BLaER1 (cell line): ENCODE results near the gene TDRD6.
"Not testable (repeated sequence)": the region's sequence is repeated elsewhere in the genome, so short reads cannot be mapped to it uniquely, and the experiment has no call there.

ENCODE experiments used
- H3K27ac ChIP-seq: shearing (Covaris generic); formaldehyde crosslinking; 2 replicates; pipeline ENCODE4 v1.8.1; 2022
- H3K27me3 ChIP-seq: shearing (Covaris generic); formaldehyde crosslinking; 2 replicates; pipeline ENCODE4 v1.8.1; 2022
- H3K36me3 ChIP-seq: shearing (Covaris generic); formaldehyde crosslinking; 2 replicates; pipeline ENCODE4 v1.8.1; 2022
- H3K4me1 ChIP-seq: shearing (Covaris generic); formaldehyde crosslinking; 2 replicates; pipeline ENCODE4 v1.8.1; 2022
- H3K4me2 ChIP-seq: shearing (Covaris generic); formaldehyde crosslinking; 2 replicates; pipeline ENCODE4 v1.8.1; 2022
- H3K4me3 ChIP-seq: shearing (Covaris generic); formaldehyde crosslinking; 2 replicates; pipeline ENCODE4 v1.8.1; 2022
- H3K9ac ChIP-seq: shearing (Covaris generic); formaldehyde crosslinking; 2 replicates; pipeline ENCODE4 v1.8.1; 2022
- H3K9me3 ChIP-seq: shearing (Covaris generic); formaldehyde crosslinking; 2 replicates; pipeline ENCODE4 v1.8.1; 2022
- H4K20me1 ChIP-seq: shearing (Covaris generic); formaldehyde crosslinking; 2 replicates; pipeline ENCODE4 v1.8.1; 2022
- Cebpa-rat ChIP-seq: shearing (Covaris generic); IDR thresholded peaks from 2 replicates; pipeline ENCODE4 v1.8.1; 2022

Gene TDRD6, protein sequence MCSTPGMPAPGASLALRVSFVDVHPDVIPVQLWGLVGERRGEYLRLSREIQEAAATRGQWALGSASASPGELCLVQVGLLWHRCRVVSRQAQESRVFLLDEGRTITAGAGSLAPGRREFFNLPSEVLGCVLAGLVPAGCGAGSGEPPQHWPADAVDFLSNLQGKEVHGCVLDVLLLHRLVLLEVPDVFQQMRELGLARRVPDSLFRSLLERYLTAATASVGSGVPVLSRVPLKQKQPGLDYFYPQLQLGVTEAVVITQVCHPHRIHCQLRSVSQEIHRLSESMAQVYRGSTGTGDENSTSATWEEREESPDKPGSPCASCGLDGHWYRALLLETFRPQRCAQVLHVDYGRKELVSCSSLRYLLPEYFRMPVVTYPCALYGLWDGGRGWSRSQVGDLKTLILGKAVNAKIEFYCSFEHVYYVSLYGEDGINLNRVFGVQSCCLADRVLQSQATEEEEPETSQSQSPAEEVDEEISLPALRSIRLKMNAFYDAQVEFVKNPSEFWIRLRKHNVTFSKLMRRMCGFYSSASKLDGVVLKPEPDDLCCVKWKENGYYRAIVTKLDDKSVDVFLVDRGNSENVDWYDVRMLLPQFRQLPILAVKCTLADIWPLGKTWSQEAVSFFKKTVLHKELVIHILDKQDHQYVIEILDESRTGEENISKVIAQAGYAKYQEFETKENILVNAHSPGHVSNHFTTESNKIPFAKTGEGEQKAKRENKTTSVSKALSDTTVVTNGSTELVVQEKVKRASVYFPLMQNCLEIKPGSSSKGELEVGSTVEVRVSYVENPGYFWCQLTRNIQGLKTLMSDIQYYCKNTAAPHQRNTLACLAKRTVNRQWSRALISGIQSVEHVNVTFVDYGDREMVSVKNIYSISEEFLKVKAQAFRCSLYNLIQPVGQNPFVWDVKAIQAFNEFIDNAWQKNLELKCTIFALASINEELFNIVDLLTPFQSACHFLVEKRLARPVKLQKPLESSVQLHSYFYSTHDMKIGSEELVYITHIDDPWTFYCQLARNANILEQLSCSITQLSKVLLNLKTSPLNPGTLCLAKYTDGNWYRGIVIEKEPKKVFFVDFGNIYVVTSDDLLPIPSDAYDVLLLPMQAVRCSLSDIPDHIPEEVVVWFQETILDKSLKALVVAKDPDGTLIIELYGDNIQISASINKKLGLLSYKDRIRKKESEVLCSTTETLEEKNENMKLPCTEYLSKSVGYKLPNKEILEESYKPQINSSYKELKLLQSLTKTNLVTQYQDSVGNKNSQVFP (N-terminal part only)

DNA sequence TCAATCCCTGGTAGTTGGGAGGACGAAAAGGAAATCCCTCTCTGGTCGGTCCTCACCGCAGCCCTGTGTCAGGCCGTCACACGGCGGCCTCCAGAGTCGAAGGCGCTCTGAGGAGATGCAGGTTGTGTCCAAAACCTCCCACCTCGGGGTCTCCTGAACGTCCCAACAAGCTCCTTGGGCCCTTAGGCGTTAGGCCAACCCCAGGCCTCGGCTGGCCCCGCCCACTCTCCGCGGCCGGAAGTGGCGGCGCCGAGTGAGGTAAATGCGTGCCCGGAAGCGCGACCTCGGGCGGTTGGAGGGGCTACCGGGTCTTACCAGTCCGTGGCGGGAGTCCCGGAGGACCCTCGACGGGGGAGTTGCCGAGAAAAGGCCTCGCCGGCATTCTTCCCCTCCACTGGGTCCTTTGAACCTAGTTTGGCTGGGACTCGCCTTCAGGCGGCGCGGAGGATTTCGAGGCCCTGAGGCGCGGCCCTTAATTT is at the start of gene TDRD6:
Gene TDRD6 (plus strand): TSS at position 267 of the 479 bp plus-strand sequence. CDS start 244 bp downstream, outside the sequence.
- H3K4me1 ChIP-seq, result no peaks in the 10 kb centered on the region
- H3K27ac ChIP-seq, result no peak within 1 kb of the TSS
- no peak for TF ChIP-seq Cebpa-rat
- H3K36me3 ChIP-seq, result no peaks in the 10 kb centered on the region
- no peaks in the 10 kb centered on the region for H3K27me3 ChIP-seq
- no peaks in the 10 kb centered on the region for H4K20me1 ChIP-seq
- H3K9ac ChIP-seq, result no peak within 1 kb of the TSS
- H3K9me3 ChIP-seq, result peaks cover 19% of the 10 kb centered on the region
- no peak within 1 kb of the TSS for H3K4me3 ChIP-seq
- H3K4me2 ChIP-seq, result no peak within 1 kb of the TSS

- Histone ChIP-seq H3K27me3 (no peaks in the 10 kb centered on the region), H3K4me1 (peaks cover 7% of the 10 kb centered on the region; the same call in 1 of the 2 replicates), H3K4me3 (no peak overlapping the region), H3K9me3 (no peaks in the 10 kb centered on the region), H3K9ac (no peak overlapping the region), H3K36me3 (no peaks in the 10 kb centered on the region), H3K27ac (no peak overlapping the region), H3K4me2 (no peak overlapping the region), H4K20me1 (no peaks in the 10 kb centered on the region)
- TF ChIP-seq Cebpa-rat, result no peak
Measured at GRCh38 chr6:46637933-46638332, 49.8 kb upstream of the TDRD6 start.

- no peak overlapping the region for H3K9ac ChIP-seq
Measured at GRCh38 chr6:46638650-46639049, 49.0 kb upstream of the TDRD6 start.

GRCh38 chr6:46642928-46643751 is 44.5 kb upstream of the TDRD6 start:
- Histone ChIP-seq H3K9ac (no peak overlapping the region), H3K4me2 (no peak overlapping the region), H3K27ac (no peak overlapping the region), H3K36me3 (no peaks in the 10 kb centered on the region), H3K4me3 (no peak overlapping the region), H3K27me3 (no peaks in the 10 kb centered on the region), H3K9me3 (no peaks in the 10 kb centered on the region), H4K20me1 (no peaks in the 10 kb centered on the region), H3K4me1 (peaks cover under 1% of the 10 kb centered on the region; the same call in 1 of the 2 replicates)
- no peak for TF ChIP-seq Cebpa-rat

More at GRCh38 chr6:46638650-46639049, 49.0 kb upstream of the TDRD6 start:
- no peaks in the 10 kb centered on the region for H3K9me3 ChIP-seq
- no peak overlapping the region for H3K4me3 ChIP-seq
- no peaks in the 10 kb centered on the region for H3K36me3 ChIP-seq
- H3K27ac ChIP-seq, result no peak overlapping the region
- no peaks in the 10 kb centered on the region for H3K27me3 ChIP-seq
- peaks cover 7% of the 10 kb centered on the region; the same call in 1 of the 2 replicates for H3K4me1 ChIP-seq
- TF ChIP-seq Cebpa-rat, result no peak
- H4K20me1 ChIP-seq, result no peaks in the 10 kb centered on the region
- no peak overlapping the region for H3K4me2 ChIP-seq

- no peaks in the 10 kb centered on the region for H3K9me3 ChIP-seq
- H3K4me2 ChIP-seq, result no peak overlapping the region
- no peak overlapping the region for H3K9ac ChIP-seq
- H3K4me3 ChIP-seq, result no peak overlapping the region
- no peaks in the 10 kb centered on the region for H3K36me3 ChIP-seq
- H4K20me1 ChIP-seq, result no peaks in the 10 kb centered on the region
- no peaks in the 10 kb centered on the region for H3K4me1 ChIP-seq
- no peak for TF ChIP-seq Cebpa-rat
- H3K27me3 ChIP-seq, result no peaks in the 10 kb centered on the region
- no peak overlapping the region for H3K27ac ChIP-seq
Measured at GRCh38 chr6:46645265-46645664, 42.4 kb upstream of the TDRD6 start.

DNA sequence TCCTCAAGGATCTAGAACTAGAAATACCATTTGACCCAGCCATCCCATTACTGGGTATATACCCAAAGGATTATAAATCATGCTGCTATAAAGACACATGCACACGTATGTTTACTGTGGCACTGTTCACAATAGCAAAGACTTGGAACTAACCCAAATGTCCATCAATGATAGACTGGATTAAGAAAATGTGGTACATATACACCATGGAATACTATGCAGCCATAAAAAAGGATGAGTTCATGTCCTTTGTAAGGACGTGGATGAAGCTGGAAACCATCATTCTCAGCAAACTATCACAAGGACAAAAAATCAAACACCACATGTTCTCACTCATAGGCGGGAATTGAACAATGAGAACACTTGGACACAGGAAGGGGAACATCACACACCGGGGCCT is 39.6 kb upstream of the TDRD6 start:
- H3K9me3 ChIP-seq, H3K27ac ChIP-seq, H3K27me3 ChIP-seq, H4K20me1 ChIP-seq, H3K4me1 ChIP-seq, H3K9ac ChIP-seq, H3K4me3 ChIP-seq, H3K36me3 ChIP-seq, H3K4me2 ChIP-seq: not testable (repeated sequence)

DNA sequence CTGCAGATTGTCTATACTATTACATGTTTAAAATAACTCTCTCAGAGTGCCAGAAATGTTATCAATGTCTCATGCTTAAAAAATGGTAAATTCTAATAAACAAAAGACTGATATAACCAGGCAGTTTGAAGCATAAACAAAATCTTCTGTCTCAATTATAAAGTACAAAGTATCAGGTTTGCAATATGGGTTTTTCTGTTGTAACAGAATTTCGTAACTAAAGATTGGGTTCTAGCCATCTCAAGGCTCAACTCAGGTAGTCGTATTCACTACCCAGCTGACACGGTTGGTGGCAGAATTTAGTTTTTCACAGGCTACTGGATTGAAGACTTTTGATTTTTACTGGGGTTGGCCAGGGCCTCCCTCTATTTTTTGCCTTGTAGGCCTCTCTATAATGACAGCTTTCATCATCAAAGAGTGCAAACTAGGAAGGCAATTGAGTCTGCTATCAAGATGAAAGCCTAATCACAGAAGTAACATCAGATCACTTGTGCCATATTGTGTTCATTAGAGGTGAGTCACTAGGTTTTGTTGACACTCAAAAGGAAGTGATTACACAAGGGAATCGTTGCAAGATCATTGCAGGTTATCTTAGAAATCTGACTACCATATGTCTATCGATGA is 38.7 kb upstream of the TDRD6 start:
- peaks cover 8% of the 10 kb centered on the region; the same call in 1 of the 2 replicates for H3K9me3 ChIP-seq
- H3K36me3 ChIP-seq, result no peaks in the 10 kb centered on the region
- no peak for TF ChIP-seq Cebpa-rat
- H3K27ac ChIP-seq, result no peak overlapping the region
- H3K9ac ChIP-seq, result no peak overlapping the region
- H3K27me3 ChIP-seq, result peaks cover 17% of the 10 kb centered on the region
- peaks cover 6% of the 10 kb centered on the region; the same call in 1 of the 2 replicates for H3K4me1 ChIP-seq
- H4K20me1 ChIP-seq, result no peaks in the 10 kb centered on the region
- no peak overlapping the region for H3K4me2 ChIP-seq
- no peak overlapping the region for H3K4me3 ChIP-seq

- Histone ChIP-seq H3K36me3 (no peaks in the 10 kb centered on the region), H3K4me2 (no peak overlapping the region), H4K20me1 (no peaks in the 10 kb centered on the region), H3K4me3 (no peak overlapping the region), H3K4me1 (peaks cover 6% of the 10 kb centered on the region; the same call in 1 of the 2 replicates), H3K9me3 (peaks cover 8% of the 10 kb centered on the region; the same call in 1 of the 2 replicates), H3K9ac (no peak overlapping the region), H3K27ac (no peak overlapping the region), H3K27me3 (peaks cover 20% of the 10 kb centered on the region)
- no peak for TF ChIP-seq Cebpa-rat
Measured at GRCh38 chr6:46651006-46651405, 36.7 kb upstream of the TDRD6 start.
